ENCODE results near the gene ABHD12. TPM values are rescaled to one million over a fixed set of nuclear protein-coding genes. Genes with fewer than 3 reads are reported as not detected.
A peak's percentile ranks its signal among the peaks of the same experiment; 100 is the strongest.

ABHD12 gene
- total and polyA plus RNA-seq, 8 donors, result 44.4 to 73.0 (median 57.5) TPM

- H3K4me3 ChIP-seq, result no peak overlapping the region
- ATAC-seq (no peak), DNase-seq (peak in 1 of 6 donors; percentile 53), FAIRE-seq (no peak)
- no peak for TF ChIP-seq CTCF (IDR thresholded peaks at IDR 0.05)
- no peaks in the 10 kb centered on the region for H3K27me3 ChIP-seq
- WGBS, 2 donors, result 85 to 93% methylated on average over 10 of the region's 10 CpGs
- H3K4me1 ChIP-seq, result peaks cover 0 to 24% (median 8%) of the 10 kb centered on the region in 3 donors
- H3K9me3 ChIP-seq, result no peaks in the 10 kb centered on the region
- intact Hi-C loops (cut with DNase I), result loop anchor here in 2 of 3 donors (5.0 to 10.0 kb wide), 2 partner anchors 50 to 107 kb away; partner anchors contain the start of genes GINS1 (in 1 of the 2) and PYGB (in 1 of the 2)
- H3K36me3 ChIP-seq, result peaks cover 0 to 6% (median 5%) of the 10 kb centered on the region in 3 donors
- peak overlapping the region in 2 of 4 donors; percentile 33 to 60 for H3K27ac ChIP-seq
Observed at GRCh38 chr20:25297141-25297905, 93.3 kb downstream of the ABHD12 start.

GRCh38 chr20:25296094-25297093, 94.2 kb downstream of the ABHD12 start:
- Histone ChIP-seq H3K27ac (peak overlapping the region; percentile 33 to 60 (median 53)), H3K4me1 (peaks cover 0 to 24% (median 8%) of the 10 kb centered on the region in 3 donors), H3K36me3 (no peaks in the 10 kb centered on the region), H3K9me3 (no peaks in the 10 kb centered on the region), H3K27me3 (no peaks in the 10 kb centered on the region), H3K4me3 (no peak overlapping the region)
- ATAC-seq (peak; percentile 11 to 41 (median 30)), FAIRE-seq (no peak), DNase-seq (peak in 3 of 6 donors; percentile 47 to 67 (median 58))
- TF ChIP-seq CTCF (IDR thresholded peaks at IDR 0.05), result peak in 1 of 4 donors; percentile 32
- intact Hi-C loops (cut with DNase I), result loop anchor here in 2 of 3 donors (5.0 to 10.0 kb wide), 2 partner anchors 49 to 108 kb away; partner anchors contain the start of genes GINS1 (in 1 of the 2) and PYGB (in 1 of the 2)
- 78 to 79% methylated on average over 24 of the region's 24 CpGs for WGBS, 2 donors

- Histone ChIP-seq H3K27me3 (no peaks in the 10 kb centered on the region), H3K4me3 (no peak overlapping the region), H3K36me3 (peaks cover 0 to 5% (median 0%) of the 10 kb centered on the region in 3 donors), H3K4me1 (peaks cover 0 to 24% (median 8%) of the 10 kb centered on the region in 3 donors), H3K9me3 (no peaks in the 10 kb centered on the region), H3K27ac (peak overlapping the region; percentile 28 to 60 (median 53))
- intact Hi-C loops (cut with DNase I), result loop anchor here in 2 of 3 donors (5.0 to 10.0 kb wide), 2 partner anchors 48 to 109 kb away; partner anchors contain the start of genes GINS1 (in 1 of the 2) and PYGB (in 1 of the 2)
- 30 to 32% methylated on average over 10 of the region's 10 CpGs for WGBS, 2 donors
- ATAC-seq (peak; percentile 61 to 83 (median 72)), FAIRE-seq (no peak), DNase-seq (peak in 5 of 6 donors; percentile 38 to 88 (median 75))
- no peak for TF ChIP-seq CTCF (IDR thresholded peaks at IDR 0.05)
Observed at GRCh38 chr20:25295386-25296093, 95.1 kb downstream of the ABHD12 start.

All from pancreas (tissue), 10 donors.